GM20431 (cell line): ENCODE results near the gene PDE2A.
"Not testable (repeated sequence)": the region's sequence is repeated elsewhere in the genome, so short reads cannot be mapped to it uniquely, and the experiment has no call there.

Experiments used
- in situ Hi-C: fragments of 300-500 bp; cut with MseI, MboI; formaldehyde crosslinking; loops from one replicate; pipeline ENCODE4 v1.15.0; 2020; ENCODE audit warnings: low sequenced_read_pairs; ENCODE audit not compliant: unreplicated experiment

PDE2A gene

GRCh38 chr11:72569966-72570892, 104.0 kb downstream of the PDE2A start:
- in situ Hi-C loops: loop anchor here (10.0 kb wide), 1 partner anchor 95 kb away; no protein-coding TSS in a partner anchor

GRCh38 chr11:72568861-72569260, 105.4 kb downstream of the PDE2A start:
- in situ Hi-C loops: loop anchor here (10.0 kb wide), 1 partner anchor 94 kb away; no protein-coding TSS in a partner anchor

GRCh38 chr11:72562431-72562830, 111.8 kb downstream of the PDE2A start:
- in situ Hi-C loops: loop anchor here (10.0 kb wide), 1 partner anchor 88 kb away; no protein-coding TSS in a partner anchor

GRCh38 chr11:72561856-72562255, 112.4 kb downstream of the PDE2A start:
- in situ Hi-C loops: loop anchor here (10.0 kb wide), 1 partner anchor 87 kb away; no protein-coding TSS in a partner anchor

- in situ Hi-C loops: loop anchor here (10.0 kb wide), 1 partner anchor 86 kb away; no protein-coding TSS in a partner anchor
Observed at GRCh38 chr11:72560864-72561263, 113.4 kb downstream of the PDE2A start.

- in situ Hi-C loops: no loop called here
Observed at GRCh38 chr11:72556433-72556832, 117.8 kb downstream of the PDE2A start.

GRCh38 chr11:72555014-72555522, 119.2 kb downstream of the PDE2A start:
- in situ Hi-C loops: not testable (repeated sequence)

- in situ Hi-C loops: no loop called here
Observed at GRCh38 chr11:72553706-72554105, 120.5 kb downstream of the PDE2A start.

- in situ Hi-C loops: no loop called here
Observed at GRCh38 chr11:72552399-72552910, 121.8 kb downstream of the PDE2A start.

- in situ Hi-C loops: no loop called here
Observed at GRCh38 chr11:72551571-72551970, 122.7 kb downstream of the PDE2A start.

GRCh38 chr11:72548463-72548862, 125.8 kb downstream of the PDE2A start:
- in situ Hi-C loops: no loop called here

GRCh38 chr11:72546866-72547265, 127.4 kb downstream of the PDE2A start:
- in situ Hi-C loops: no loop called here

GRCh38 chr11:72544589-72544988, 129.6 kb downstream of the PDE2A start:
- in situ Hi-C loops: no loop called here

- in situ Hi-C loops: no loop called here
Observed at GRCh38 chr11:72543849-72544542, 130.2 kb downstream of the PDE2A start.

GRCh38 chr11:72541257-72541974, 132.8 kb downstream of the PDE2A start:
- in situ Hi-C loops: no loop called here

GRCh38 chr11:72537051-72537450, 137.2 kb downstream of the PDE2A start:
- in situ Hi-C loops: no loop called here

GRCh38 chr11:72535194-72535547, 139.1 kb downstream of the PDE2A start:
- in situ Hi-C loops: no loop called here

GRCh38 chr11:72534371-72535193, 139.6 kb downstream of the PDE2A start:
- in situ Hi-C loops: no loop called here

GRCh38 chr11:72529068-72529467, 145.2 kb downstream of the PDE2A start:
- in situ Hi-C loops: no loop called here
